K562 (cell line): ENCODE measurements around the gene CABLES1. TPM values are rescaled to one million over a fixed set of nuclear protein-coding genes. Genes with fewer than 3 reads are reported as not detected.

ENCODE experiments used
- ATAC-seq: fragments of 200-7000 bp; cut with Tn5 transposase; 3 replicates; pipeline ENCODE4 v1.9.1; 2020; ENCODE audit warnings: moderate library complexity
- BruUV-seq: library from RNA; stranded (reverse); fragments of 400-500 nt; replicated peaks from 2 replicates; lab custom pipeline; 2021; lab: Mats Ljungman, UMichigan
- CTCF ChIA-PET: fragments of 300-600 bp; formaldehyde crosslinking; extraction: SDS; loops from one replicate; lab custom pipeline; 2021; ENCODE audit warnings: low intra/inter-chr PET ratio; lab: Yijun Ruan, JAX
- POLR2A ChIA-PET: fragments of 300-600, 350-650 bp; sonication (Branson Sonifier 250); formaldehyde crosslinking; extraction: SDS; loops from one replicate; lab custom pipeline; 2021; ENCODE audit warnings: antibody characterized with exemption, inconsistent platforms; lab: Yijun Ruan, JAX
- DNase-seq, 4 experiments: peaks; one replicate each; pipeline versions ENCODE4 v3.0.0 to v3.0.0-alpha.2; 2011 to 2018; ENCODE audit warnings: low spot score in 3 of 4, mixed read lengths in 3 of 4; ENCODE audit errors: extremely low read depth in 1 of 4
- FAIRE-seq: peaks from 2 replicates; lab custom pipeline; 2011; peaks lifted over from hg19 to GRCh38; lab: Jason Lieb, UNC
- H2AFZ ChIP-seq: 2 replicates; pipeline ENCODE4 v1.6.0; 2011; ENCODE audit warnings: low read depth, low read length, control low read depth, inconsistent platforms
- H3K27ac ChIP-seq: fragments of 200-600 bp; 3 replicates; pipeline ENCODE4 v1.8.0; 2011; ENCODE audit warnings: low read depth, mild to moderate bottlenecking, control low read depth, inconsistent platforms, low read length, moderate library complexity, mixed read lengths; ENCODE audit errors: extremely low read depth
- H3K27me3 ChIP-seq, 2 experiments: fragments of 300-600 bp in 1 of 2; 2 replicates in 1 of 2; 3 replicates in 1 of 2; pipeline versions ENCODE4 v1.6.0 to v1.8.0; 2011; ENCODE audit warnings: inconsistent platforms in 2 of 2, low read length in 2 of 2, mild to moderate bottlenecking in 1 of 2, mixed read lengths in 1 of 2, moderate library complexity in 1 of 2; ENCODE audit not compliant: control insufficient read depth in 2 of 2, insufficient read depth in 2 of 2
- H3K36me3 ChIP-seq: fragments of 300-600 bp; 3 replicates; pipeline ENCODE4 v1.8.0; 2011; ENCODE audit warnings: mild to moderate bottlenecking, low read length, inconsistent platforms; ENCODE audit not compliant: control insufficient read depth, insufficient read depth
- H3K4me1 ChIP-seq, 2 experiments: fragments of 200-600 bp in 1 of 2; replicated peaks in 1 of 2; 2 replicates in 1 of 2; 3 replicates in 1 of 2; pipeline versions ENCODE4 v1.5.1 to v1.8.0; 2011; ENCODE audit warnings: inconsistent platforms in 2 of 2, low read length in 2 of 2, mild to moderate bottlenecking in 1 of 2, mixed read lengths in 1 of 2, moderate library complexity in 1 of 2; ENCODE audit not compliant: control insufficient read depth in 2 of 2, insufficient read depth in 2 of 2
- H3K4me2 ChIP-seq: 2 replicates; pipeline ENCODE4 v1.6.1; 2011; ENCODE audit warnings: low read length, control low read depth, inconsistent platforms, mixed read lengths; ENCODE audit not compliant: insufficient read depth
- H3K4me3 ChIP-seq: fragments of 200-600 bp; sonication (generic), shearing (Covaris generic); 2 replicates; pipeline ENCODE4 v1.5.1; 2016; ENCODE audit warnings: control low read depth, inconsistent platforms
- H3K79me2 ChIP-seq: fragments of 200-600 bp; 3 replicates; pipeline ENCODE4 v1.8.0; 2011; ENCODE audit warnings: low read length, inconsistent platforms; ENCODE audit not compliant: control insufficient read depth, insufficient read depth
- H3K9ac ChIP-seq, 2 experiments: 2 replicates each; pipeline versions ENCODE4 v1.6.0 to v1.6.1; 2011; ENCODE audit warnings: low read depth in 2 of 2, low read length in 2 of 2, control low read depth in 1 of 2, inconsistent platforms in 1 of 2, mild to moderate bottlenecking in 1 of 2, mixed read lengths in 1 of 2; ENCODE audit not compliant: insufficient read depth in 1 of 2
- H3K9me1 ChIP-seq: one replicate; pipeline ENCODE4 v1.6.0; 2011; ENCODE audit warnings: inconsistent platforms, mild to moderate bottlenecking, low read length, moderate library complexity; ENCODE audit not compliant: control insufficient read depth, insufficient read depth
- H3K9me3 ChIP-seq: replicated peaks from 2 replicates; pipeline ENCODE4 v1.5.1; 2011; ENCODE audit warnings: low read depth, low read length, inconsistent platforms; ENCODE audit not compliant: control insufficient read depth, insufficient read depth
- H4K20me1 ChIP-seq: replicated peaks from 2 replicates; pipeline ENCODE4 v1.6.1; 2011; ENCODE audit warnings: low read length, inconsistent platforms, mixed read lengths; ENCODE audit not compliant: control insufficient read depth, insufficient read depth
- CEBPZ ChIP-seq: fragments of 150-350 bp; IDR thresholded peaks from 2 replicates; pipeline ENCODE4 v1.6.1; 2014; ENCODE audit warnings: low read depth, mild to moderate bottlenecking, low read length, borderline replicate concordance
- ESRRA ChIP-seq: fragments of 450-650 bp; IDR thresholded peaks from 2 replicates; pipeline ENCODE4 v1.6.1; 2014; ENCODE audit warnings: low read depth, mild to moderate bottlenecking, moderate library complexity, borderline replicate concordance
- PCBP1 ChIP-seq: fragments of 200-400 bp; formaldehyde crosslinking; IDR thresholded peaks from 2 replicates; pipeline ENCODE4 v1.6.1; 2018; ENCODE audit warnings: mild to moderate bottlenecking, low read depth, low read length; ENCODE audit not compliant: poor library complexity, severe bottlenecking
- PHB2 ChIP-seq: fragments of 450-650 bp; IDR thresholded peaks from 2 replicates; pipeline ENCODE4 v1.6.1; 2017; ENCODE audit warnings: low read depth
- PHF21A ChIP-seq: fragments of 450-650 bp; IDR thresholded peaks from 2 replicates; pipeline ENCODE4 v1.6.1; 2017; ENCODE audit warnings: low read depth, borderline replicate concordance
- SNIP1 ChIP-seq: fragments of 450-650 bp; IDR thresholded peaks from 2 replicates; pipeline ENCODE4 v1.7.1; 2017; ENCODE audit warnings: low read depth, mild to moderate bottlenecking
- WGBS: fragments of 100-300 bp; shearing (Covaris generic); methylation state at CpG from one replicate; pipeline ENCODE4 v1.1.6; 2016; ENCODE audit warnings: low coverage, mixed read lengths; ENCODE audit not compliant: insufficient coverage; ENCODE audit errors: missing lambda C conversion rate; 5-methylcytosine and 5-hydroxymethylcytosine counted together
- in situ Hi-C: fragments of 300-500 bp; cut with MboI; formaldehyde crosslinking; loops from 4 replicates; pipeline ENCODE4 v1.15.0; 2018; ENCODE audit warnings: inconsistent platforms, mixed read lengths
- intact Hi-C: fragments of 100-400 bp; cut with micrococcal nuclease; formaldehyde crosslinking; loops from 2 replicates; pipeline ENCODE4 v1.14.2; 2022
- polyA plus RNA-seq, 8 experiments: library from polyadenylated mRNA; depleted of rRNA in 4 of 8; stranded (reverse) in 5 of 8; unstranded in 3 of 8; fragments of >200 nt; fragmentation: Nextera tagmentation in 2 of 8; fragmentation: Illumina TruSeq in 1 of 8; extraction: Ambion mirVana in 2 of 8; extraction: Trizol in 1 of 8; gene quantifications; 2 replicates each; pipeline versions ENCODE4 v1.2.1 to v1.2.3, GENCODE V29; 2011 to 2014; ENCODE audit warnings: inconsistent platforms in 1 of 8, missing spikeins in 1 of 8
- total RNA-seq, 7 experiments: library from RNA; depleted of rRNA in 6 of 7; stranded (reverse); fragments of >200 nt in 6 of 7; fragmentation: Illumina TruSeq in 2 of 7; extraction: Trizol in 2 of 7; gene quantifications; 2 replicates each; pipeline versions ENCODE4 v1.2.1 to v1.2.3, GENCODE V29; 2011 to 2021; ENCODE audit warnings: low replicate concordance in 1 of 7

The CABLES1 gene
- total and polyA plus RNA-seq, 9 of the 15 experiments (the other 6 are each of a cell fraction or from before 2014, with no cell fraction given): 0.04 to 0.10 (median 0.06) TPM; not detected in 3

- TF ChIP-seq PCBP1 (no peak), ESRRA (no peak), SNIP1 (no peak), PHF21A (no peak), PHB2 (no peak)
Observed at GRCh38 chr18:23231340-23232021, 96.2 kb downstream of the CABLES1 start (continued).

GRCh38 chr18:23232331-23232730 is 97.0 kb downstream of the CABLES1 start:
- Histone ChIP-seq H3K27ac (no peak overlapping the region), H3K4me3 (no peak overlapping the region), H3K79me2 (no peaks in the 10 kb centered on the region), H4K20me1 (no peaks in the 10 kb centered on the region), H3K9me1 (no peaks in the 10 kb centered on the region), H3K27me3 (peaks cover 65 to 68% of the 10 kb centered on the region in 2 experiments), H3K36me3 (no peaks in the 10 kb centered on the region), H3K9me3 (no peaks in the 10 kb centered on the region), H3K9ac (no peak overlapping the region), H3K4me1 (peaks cover 0 to 2% of the 10 kb centered on the region in 2 experiments; a peak in 1 of 5 replicates), H2AFZ (no peak overlapping the region), H3K4me2 (no peak overlapping the region)
- ChIA-PET CTCF (no interaction called here), POLR2A (interaction anchor here (1.4 kb wide), 1 partner anchor 8 kb away, joined by 3 read pairs; no protein-coding TSS in a partner anchor)
- in situ Hi-C loops (no loop called here), intact Hi-C loops (loop anchor here (10.0 kb wide), 1 partner anchor 272 kb away; the partner anchor contains the start of gene RMC1)
- TF ChIP-seq CEBPZ: no peak
- FAIRE-seq (no peak), ATAC-seq (no peak), DNase-seq (no peak)
- WGBS: 0% methylated on average over 6 of the region's 6 CpGs
- BruUV-seq: no TSS peak
